ENCODE results near the gene CRPPA.

The CRPPA gene

DNA sequence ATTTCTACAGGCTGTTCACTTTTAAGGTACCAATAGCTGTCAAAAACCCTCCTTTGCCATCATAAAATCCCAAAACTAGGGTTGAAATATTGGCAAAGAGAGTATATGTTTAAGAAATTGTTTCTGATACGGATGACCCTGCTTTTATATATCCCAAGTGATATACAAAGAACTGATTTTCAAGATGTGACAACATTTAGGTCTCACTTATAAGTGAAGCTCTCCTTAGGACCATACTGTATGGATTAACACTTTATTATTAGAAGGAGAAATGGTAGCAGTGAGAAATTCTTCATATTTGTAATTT is 11.0 kb upstream of the CRPPA start (continued):
- TF ChIP-seq ZFP3 (CRISPR knock-in tag; IDR thresholded peaks at IDR 0.05) (no peak), OSR1 (CRISPR knock-in tag; IDR thresholded peaks at IDR 0.05) (no peak), PPARA (CRISPR knock-in tag; IDR thresholded peaks at IDR 0.05; ENCODE audit: borderline replicate concordance) (no peak), SNAI2 (CRISPR knock-in tag; IDR thresholded peaks at IDR 0.05) (no peak)
- TF ChIP-seq, protein P1, sequence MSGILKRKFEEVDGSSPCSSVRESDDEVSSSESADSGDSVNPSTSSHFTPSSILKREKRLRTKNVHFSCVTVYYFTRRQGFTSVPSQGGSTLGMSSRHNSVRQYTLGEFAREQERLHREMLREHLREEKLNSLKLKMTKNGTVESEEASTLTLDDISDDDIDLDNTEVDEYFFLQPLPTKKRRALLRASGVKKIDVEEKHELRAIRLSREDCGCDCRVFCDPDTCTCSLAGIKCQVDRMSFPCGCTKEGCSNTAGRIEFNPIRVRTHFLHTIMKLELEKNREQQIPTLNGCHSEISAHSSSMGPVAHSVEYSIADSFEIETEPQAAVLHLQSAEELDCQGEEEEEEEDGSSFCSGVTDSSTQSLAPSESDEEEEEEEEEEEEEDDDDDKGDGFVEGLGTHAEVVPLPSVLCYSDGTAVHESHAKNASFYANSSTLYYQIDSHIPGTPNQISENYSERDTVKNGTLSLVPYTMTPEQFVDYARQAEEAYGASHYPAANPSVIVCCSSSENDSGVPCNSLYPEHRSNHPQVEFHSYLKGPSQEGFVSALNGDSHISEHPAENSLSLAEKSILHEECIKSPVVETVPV (CRISPR knock-in tag; IDR thresholded peaks at IDR 0.05): no peak

DNA sequence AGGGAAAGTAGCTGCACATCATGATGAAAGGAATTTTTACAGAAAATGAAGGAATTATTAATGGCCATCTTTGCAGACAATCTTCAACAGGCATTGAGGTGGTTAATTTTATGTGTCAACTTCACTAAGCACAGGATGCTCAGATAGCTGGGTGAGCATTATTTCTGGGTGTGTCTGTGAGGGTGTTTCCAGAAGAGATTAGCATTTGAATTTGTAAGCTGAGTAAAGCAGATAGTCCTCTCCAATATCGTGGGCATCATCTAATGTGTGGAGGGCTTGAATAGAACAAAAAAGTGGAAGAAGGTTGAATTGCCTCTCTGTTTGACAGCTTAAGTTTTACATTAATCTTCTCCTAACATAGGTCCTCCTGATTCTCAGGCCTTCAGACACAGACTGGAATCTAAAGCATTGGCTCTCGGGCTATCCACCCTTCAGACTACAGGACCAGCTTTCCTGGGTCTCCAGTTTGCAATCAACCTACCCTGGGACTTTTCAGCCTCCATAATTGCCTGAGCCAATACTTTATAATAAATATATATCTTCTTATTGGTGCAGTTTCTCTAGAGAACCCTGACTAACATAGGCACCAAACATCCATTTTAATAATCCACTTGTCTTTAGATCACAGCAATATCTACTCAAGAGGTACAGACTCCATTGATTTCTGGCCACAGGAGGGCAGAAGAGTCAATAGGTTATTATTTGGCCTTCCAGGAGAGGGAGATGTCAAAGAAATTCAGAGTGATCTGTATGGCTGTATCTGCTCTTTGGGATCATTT is 10.5 kb upstream of the CRPPA start:
- peak; percentile 88 for ATAC-seq
- no peak for TF ChIP-seq ZFP3 (CRISPR knock-in tag; IDR thresholded peaks at IDR 0.05)
- TF ChIP-seq, protein P2, sequence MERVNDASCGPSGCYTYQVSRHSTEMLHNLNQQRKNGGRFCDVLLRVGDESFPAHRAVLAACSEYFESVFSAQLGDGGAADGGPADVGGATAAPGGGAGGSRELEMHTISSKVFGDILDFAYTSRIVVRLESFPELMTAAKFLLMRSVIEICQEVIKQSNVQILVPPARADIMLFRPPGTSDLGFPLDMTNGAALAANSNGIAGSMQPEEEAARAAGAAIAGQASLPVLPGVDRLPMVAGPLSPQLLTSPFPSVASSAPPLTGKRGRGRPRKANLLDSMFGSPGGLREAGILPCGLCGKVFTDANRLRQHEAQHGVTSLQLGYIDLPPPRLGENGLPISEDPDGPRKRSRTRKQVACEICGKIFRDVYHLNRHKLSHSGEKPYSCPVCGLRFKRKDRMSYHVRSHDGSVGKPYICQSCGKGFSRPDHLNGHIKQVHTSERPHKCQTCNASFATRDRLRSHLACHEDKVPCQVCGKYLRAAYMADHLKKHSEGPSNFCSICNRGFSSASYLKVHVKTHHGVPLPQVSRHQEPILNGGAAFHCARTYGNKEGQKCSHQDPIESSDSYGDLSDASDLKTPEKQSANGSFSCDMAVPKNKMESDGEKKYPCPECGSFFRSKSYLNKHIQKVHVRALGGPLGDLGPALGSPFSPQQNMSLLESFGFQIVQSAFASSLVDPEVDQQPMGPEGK (CRISPR knock-in tag; IDR thresholded peaks at IDR 0.05; ENCODE audit: borderline replicate concordance): no peak
- TF ChIP-seq, protein P3, sequence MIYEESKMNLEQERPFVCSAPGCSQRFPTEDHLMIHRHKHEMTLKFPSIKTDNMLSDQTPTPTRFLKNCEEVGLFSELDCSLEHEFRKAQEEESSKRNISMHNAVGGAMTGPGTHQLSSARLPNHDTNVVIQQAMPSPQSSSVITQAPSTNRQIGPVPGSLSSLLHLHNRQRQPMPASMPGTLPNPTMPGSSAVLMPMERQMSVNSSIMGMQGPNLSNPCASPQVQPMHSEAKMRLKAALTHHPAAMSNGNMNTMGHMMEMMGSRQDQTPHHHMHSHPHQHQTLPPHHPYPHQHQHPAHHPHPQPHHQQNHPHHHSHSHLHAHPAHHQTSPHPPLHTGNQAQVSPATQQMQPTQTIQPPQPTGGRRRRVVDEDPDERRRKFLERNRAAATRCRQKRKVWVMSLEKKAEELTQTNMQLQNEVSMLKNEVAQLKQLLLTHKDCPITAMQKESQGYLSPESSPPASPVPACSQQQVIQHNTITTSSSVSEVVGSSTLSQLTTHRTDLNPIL (CRISPR knock-in tag; IDR thresholded peaks at IDR 0.05; ENCODE audit: low read depth): no peak
- TF ChIP-seq, protein P4, sequence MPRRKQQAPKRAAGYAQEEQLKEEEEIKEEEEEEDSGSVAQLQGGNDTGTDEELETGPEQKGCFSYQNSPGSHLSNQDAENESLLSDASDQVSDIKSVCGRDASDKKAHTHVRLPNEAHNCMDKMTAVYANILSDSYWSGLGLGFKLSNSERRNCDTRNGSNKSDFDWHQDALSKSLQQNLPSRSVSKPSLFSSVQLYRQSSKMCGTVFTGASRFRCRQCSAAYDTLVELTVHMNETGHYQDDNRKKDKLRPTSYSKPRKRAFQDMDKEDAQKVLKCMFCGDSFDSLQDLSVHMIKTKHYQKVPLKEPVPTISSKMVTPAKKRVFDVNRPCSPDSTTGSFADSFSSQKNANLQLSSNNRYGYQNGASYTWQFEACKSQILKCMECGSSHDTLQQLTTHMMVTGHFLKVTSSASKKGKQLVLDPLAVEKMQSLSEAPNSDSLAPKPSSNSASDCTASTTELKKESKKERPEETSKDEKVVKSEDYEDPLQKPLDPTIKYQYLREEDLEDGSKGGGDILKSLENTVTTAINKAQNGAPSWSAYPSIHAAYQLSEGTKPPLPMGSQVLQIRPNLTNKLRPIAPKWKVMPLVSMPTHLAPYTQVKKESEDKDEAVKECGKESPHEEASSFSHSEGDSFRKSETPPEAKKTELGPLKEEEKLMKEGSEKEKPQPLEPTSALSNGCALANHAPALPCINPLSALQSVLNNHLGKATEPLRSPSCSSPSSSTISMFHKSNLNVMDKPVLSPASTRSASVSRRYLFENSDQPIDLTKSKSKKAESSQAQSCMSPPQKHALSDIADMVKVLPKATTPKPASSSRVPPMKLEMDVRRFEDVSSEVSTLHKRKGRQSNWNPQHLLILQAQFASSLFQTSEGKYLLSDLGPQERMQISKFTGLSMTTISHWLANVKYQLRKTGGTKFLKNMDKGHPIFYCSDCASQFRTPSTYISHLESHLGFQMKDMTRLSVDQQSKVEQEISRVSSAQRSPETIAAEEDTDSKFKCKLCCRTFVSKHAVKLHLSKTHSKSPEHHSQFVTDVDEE (CRISPR knock-in tag; IDR thresholded peaks at IDR 0.05): no peak
- TF ChIP-seq RARB (CRISPR knock-in tag; IDR thresholded peaks at IDR 0.05): no peak

DNA sequence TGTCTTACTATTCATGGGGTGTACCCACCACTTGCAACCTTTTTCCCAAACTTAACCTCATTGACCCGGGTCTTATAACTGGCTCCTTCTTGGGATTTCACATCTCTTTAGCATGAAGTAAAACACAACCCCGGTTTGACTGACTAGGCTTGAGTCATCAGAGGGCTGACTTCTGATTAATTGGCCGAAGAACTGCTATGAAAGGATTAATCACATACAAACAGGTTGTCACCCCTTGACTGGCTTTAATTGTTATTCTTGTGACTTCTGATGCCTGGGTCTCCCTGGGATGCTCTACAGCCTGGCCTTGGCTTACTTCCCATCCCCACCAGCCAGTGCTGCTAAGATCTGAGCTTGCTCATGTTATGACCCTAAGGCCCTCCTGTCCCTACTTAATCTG is 8.8 kb upstream of the CRPPA start:
- no peak for ATAC-seq
- 0 out of 2 replicates have a peak, but pooled peaks have one; percentile 2 for TF ChIP-seq ZC3H10 (CRISPR knock-in tag; IDR thresholded peaks at IDR 0.05)
- TF ChIP-seq ZFP3 (CRISPR knock-in tag; IDR thresholded peaks at IDR 0.05): no peak

DNA sequence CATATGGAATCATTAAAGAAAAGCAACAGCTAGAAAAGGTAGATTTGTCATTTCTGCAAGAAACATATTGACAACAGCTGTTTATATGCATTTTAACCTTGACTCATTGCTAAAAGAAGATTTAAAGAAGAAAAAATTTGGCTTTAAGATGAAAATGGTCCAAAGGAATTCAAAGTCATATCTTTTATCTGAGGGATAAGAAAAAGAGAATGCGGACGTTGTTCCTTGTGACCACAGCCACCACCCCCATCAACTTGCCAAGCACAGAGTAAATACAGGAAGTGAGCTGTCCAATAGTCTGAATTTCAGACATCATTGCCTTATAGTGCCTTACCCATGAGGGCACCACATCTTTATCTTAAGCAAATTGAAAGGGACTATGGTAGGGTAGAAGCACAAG is 7.3 kb upstream of the CRPPA start:
- ATAC-seq: peak; percentile 72
- TF ChIP-seq ISL1 (CRISPR knock-in tag; IDR thresholded peaks at IDR 0.05) (no peak), CSDC2 (CRISPR knock-in tag; IDR thresholded peaks at IDR 0.05) (no peak), ZFP3 (CRISPR knock-in tag; IDR thresholded peaks at IDR 0.05) (no peak), OSR1 (CRISPR knock-in tag; IDR thresholded peaks at IDR 0.05) (no peak), SNAI2 (CRISPR knock-in tag; IDR thresholded peaks at IDR 0.05) (no peak), ZNF70 (CRISPR knock-in tag; IDR thresholded peaks at IDR 0.05) (no peak), RARB (CRISPR knock-in tag; IDR thresholded peaks at IDR 0.05) (no peak), ZFP30 (CRISPR knock-in tag; IDR thresholded peaks at IDR 0.05) (no peak), TOX (CRISPR knock-in tag; IDR thresholded peaks at IDR 0.05; ENCODE audit: borderline replicate concordance) (no peak), ZNF8 (CRISPR knock-in tag; IDR thresholded peaks at IDR 0.05) (no peak), ARNTL (CRISPR knock-in tag; IDR thresholded peaks at IDR 0.05; ENCODE audit: borderline replicate concordance, low read depth) (no peak), BACH2 (CRISPR knock-in tag; IDR thresholded peaks at IDR 0.05; ENCODE audit: borderline replicate concordance) (no peak)
- TF ChIP-seq, protein P5, sequence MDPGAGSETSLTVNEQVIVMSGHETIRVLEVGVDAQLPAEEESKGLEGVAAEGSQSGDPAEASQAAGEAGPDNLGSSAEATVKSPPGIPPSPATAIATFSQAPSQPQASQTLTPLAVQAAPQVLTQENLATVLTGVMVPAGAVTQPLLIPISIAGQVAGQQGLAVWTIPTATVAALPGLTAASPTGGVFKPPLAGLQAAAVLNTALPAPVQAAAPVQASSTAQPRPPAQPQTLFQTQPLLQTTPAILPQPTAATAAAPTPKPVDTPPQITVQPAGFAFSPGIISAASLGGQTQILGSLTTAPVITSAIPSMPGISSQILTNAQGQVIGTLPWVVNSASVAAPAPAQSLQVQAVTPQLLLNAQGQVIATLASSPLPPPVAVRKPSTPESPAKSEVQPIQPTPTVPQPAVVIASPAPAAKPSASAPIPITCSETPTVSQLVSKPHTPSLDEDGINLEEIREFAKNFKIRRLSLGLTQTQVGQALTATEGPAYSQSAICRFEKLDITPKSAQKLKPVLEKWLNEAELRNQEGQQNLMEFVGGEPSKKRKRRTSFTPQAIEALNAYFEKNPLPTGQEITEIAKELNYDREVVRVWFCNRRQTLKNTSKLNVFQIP (CRISPR knock-in tag; IDR thresholded peaks at IDR 0.05; ENCODE audit: borderline replicate concordance, low read depth): no peak

Data from SK-N-SH treated with all-trans-retinoic acid at 6 μM for 48 hours (cell line).